Activated CD8-positive, alpha-beta memory T cell treated with anti-CD3 and anti-CD28 coated beads, Interleukin-2, amount 50 U/mL, for 1 hour (primary cell): ENCODE measurements around the gene TNFSF13.
A peak's percentile ranks its signal among the peaks of the same experiment; 100 is the strongest.

Experiments
- DNase-seq: peaks from one replicate; pipeline ENCODE4 v3.0.0-alpha.2; 2020; ENCODE audit errors: extremely low read depth

TNFSF13 gene

DNA sequence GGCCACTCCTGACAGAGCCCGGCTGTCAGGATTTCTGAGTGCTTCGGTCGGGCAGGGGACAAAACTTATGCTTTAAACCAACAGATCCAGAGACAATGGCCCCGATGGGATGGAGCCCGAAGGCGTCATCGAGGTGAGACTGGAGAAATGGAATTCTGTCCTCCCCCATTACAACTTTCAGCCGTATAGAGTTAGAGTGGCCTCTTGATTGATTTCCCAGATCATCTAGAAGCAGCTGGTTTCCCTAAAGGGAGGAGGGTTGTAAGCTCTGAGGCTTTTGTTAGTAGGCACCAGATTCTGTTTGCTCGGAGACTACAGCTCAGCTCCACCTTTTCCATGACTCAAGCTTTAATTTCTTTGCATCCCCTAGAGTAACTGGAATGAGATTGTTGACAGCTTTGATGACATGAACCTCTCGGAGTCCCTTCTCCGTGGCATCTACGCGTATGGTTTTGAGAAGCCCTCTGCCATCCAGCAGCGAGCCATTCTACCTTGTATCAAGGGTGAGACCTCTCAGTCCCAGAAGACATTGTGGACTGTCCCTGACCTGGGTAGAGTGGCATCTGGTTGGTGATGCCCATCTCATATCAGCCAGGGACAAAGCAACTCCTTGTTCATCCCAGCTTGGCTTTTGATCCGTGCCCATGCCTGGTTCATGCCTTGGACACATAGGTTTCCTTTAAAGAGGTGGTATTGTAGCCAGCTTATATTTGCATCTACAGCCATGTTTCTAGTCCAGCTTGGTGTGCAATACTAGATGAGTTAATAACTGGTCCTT is 15.8 kb downstream of the TNFSF13 start:
- no peak for DNase-seq

DNA sequence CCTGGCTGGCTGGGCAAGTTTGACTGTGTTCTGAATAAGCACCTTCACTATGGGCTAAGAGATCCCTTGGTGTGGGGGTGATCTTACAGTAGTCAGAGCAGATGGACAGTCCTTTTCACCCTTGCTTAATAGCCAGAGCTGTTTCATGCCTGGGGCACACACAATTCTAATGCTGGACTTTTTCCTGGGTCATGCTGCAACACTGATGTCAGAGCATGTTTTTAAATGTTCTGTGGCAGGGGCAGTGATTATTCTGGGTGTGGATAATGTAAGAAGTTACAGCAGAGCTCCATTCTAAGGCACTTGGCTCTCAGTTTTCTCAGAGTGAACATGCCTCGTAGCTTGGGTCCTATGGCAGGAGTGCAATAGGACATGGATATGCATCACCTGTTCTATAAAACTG is 16.9 kb downstream of the TNFSF13 start:
- DNase-seq, result no peak

DNA sequence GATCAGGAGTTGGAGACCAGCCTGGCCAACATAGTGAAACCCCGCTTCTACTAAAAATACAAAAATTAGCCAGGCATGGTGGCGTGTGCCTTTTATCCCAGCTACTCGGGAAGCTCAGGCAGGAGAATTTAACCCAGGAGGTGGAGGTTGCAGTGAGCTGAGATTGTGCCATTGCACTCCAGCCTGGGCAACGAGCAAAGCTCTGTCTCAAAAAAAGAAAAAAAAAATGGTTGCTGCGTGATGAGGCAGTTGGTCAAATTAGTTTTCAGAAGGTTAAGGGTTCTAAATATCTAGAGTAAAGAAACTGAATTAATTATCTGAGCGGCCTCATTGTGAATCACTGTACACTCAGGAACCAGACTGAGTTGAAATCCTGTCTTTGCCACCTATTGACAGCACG is 17.4 kb downstream of the TNFSF13 start:
- DNase-seq, result no peak

DNA sequence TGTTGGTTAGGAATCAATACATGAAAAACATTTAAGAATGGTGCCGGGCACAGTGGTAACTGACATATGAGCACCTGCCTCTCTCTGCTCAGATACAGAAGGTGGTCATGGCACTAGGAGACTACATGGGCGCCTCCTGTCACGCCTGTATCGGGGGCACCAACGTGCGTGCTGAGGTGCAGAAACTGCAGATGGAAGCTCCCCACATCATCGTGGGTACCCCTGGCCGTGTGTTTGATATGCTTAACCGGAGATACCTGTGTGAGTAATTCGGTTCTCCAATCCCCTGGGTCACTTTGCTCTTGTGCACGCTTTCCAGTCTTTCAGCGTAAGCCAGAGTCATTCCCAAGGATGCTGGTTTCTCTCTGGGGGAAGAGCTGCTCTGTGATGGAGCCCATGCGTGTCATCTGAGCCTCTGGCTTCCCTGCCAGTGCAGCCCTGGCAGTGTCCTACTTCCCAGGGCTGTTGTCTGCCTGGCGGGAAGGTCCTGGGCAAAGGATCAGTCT is 17.9 kb downstream of the TNFSF13 start:
- no peak for DNase-seq

DNA sequence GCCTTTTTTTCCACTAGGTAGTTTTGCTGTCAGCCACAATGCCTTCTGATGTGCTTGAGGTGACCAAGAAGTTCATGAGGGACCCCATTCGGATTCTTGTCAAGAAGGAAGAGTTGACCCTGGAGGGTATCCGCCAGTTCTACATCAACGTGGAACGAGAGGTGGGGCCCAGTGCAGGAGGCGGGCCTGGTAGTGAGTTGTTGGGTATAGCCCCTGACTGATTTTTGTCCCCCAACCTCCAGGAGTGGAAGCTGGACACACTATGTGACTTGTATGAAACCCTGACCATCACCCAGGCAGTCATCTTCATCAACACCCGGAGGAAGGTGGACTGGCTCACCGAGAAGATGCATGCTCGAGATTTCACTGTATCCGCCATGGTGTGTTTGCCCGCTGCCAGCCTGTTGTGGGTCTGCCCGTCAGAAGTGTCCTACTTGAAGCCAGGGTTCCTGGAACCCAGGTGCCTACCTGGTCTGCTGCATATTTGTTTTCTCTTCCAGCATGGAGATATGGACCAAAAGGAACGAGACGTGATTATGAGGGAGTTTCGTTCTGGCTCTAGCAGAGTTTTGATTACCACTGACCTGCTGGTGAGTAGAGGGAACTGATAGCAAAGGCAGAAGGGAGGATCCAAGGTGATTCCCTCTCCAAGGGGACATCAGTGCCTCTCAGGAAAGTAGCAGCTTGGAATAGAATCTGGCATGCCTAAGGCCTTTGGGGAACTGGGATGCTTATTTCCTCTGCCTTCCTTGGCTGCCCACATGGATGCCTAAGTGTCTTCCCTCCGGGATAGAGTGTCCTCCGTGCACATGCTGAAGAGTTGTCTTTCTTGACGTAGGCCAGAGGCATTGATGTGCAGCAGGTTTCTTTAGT is 19.0 kb downstream of the TNFSF13 start:
- DNase-seq, result no peak

DNA sequence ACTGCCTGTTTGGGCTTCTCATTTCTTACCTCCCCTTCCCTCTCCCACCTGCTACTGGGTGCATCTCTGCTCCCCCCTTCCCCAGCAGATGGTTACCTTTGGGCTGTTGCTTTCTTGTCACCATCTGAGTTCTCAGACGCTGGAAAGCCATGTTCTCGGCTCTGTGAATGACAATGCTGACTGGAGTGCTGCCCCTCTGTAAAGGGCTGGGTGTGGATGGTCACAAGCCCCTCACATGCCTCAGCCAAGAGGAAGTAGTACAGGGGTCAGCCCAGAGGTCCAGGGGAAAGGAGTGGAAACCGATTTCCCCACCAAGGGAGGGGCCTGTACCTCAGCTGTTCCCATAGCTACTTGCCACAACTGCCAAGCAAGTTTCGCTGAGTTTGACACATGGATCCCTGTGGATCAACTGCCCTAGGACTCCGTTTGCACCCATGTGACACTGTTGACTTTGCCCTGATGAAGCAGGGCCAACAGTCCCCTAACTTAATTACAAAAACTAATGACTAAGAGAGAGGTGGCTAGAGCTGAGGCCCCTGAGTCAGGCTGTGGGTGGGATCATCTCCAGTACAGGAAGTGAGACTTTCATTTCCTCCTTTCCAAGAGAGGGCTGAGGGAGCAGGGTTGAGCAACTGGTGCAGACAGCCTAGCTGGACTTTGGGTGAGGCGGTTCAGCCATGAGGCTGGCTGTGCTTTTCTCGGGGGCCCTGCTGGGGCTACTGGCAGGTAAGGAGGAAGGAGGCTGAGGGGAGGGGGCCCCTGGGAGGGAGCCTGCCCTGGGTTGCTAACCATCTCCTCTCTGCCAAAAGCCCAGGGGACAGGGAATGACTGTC is 20.7 kb downstream of the TNFSF13 start, which contains the start of gene CD68:
Gene CD68, plus strand, starts transcription at position 638 of the 833 bp plus-strand sequence. Its CDS starts 40 bp downstream, at position 678.
- DNase-seq, result no peak

DNA sequence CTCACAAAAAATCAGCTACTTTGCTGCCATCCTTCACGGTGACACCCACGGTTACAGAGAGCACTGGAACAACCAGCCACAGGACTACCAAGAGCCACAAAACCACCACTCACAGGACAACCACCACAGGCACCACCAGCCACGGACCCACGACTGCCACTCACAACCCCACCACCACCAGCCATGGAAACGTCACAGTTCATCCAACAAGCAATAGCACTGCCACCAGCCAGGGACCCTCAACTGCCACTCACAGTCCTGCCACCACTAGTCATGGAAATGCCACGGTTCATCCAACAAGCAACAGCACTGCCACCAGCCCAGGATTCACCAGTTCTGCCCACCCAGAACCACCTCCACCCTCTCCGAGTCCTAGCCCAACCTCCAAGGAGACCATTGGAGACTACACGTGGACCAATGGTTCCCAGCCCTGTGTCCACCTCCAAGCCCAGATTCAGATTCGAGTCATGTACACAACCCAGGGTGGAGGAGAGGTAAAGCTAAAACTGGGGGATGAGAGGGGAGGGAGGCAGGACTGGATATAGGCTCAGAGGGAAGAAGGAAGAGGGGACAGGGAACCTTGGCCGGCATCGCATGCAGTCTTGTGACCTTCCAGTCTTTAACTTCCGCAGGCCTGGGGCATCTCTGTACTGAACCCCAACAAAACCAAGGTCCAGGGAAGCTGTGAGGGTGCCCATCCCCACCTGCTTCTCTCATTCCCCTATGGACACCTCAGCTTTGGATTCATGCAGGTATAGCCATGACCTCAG is 21.5 kb downstream of the TNFSF13 start:
- no peak for DNase-seq

DNA sequence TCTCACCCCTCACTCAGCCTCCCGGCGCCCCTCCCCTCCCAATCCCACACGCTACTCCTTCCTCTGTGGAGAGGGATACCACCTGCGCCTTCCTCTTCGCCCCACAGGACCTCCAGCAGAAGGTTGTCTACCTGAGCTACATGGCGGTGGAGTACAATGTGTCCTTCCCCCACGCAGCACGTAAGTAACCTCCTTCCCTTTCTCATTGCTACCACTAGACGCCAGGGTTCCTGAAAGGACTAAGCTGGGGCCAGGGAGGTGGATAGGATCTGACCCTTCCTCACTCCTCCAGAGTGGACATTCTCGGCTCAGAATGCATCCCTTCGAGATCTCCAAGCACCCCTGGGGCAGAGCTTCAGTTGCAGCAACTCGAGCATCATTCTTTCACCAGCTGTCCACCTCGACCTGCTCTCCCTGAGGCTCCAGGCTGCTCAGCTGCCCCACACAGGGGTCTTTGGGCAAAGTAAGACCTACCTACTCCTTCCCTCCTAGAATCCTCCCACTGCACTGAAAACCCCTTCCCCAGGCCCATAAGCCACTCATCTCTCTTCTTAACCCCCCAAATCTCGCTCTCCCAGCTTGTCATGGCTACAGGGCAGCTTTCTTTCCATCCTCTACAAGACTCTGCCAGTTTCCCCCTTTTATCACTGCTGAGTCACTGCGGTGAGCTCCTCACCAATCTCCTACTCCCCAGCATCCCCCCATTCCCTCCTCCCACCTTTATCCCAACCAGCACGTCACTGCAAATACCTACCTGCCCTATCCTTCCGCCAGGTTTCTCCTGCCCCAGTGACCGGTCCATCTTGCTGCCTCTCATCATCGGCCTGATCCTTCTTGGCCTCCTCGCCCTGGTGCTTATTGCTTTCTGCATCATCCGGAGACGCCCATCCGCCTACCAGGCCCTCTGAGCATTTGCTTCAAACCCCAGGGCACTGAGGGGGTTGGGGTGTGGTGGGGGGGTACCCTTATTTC is 22.3 kb downstream of the TNFSF13 start:
- no peak for DNase-seq

DNA sequence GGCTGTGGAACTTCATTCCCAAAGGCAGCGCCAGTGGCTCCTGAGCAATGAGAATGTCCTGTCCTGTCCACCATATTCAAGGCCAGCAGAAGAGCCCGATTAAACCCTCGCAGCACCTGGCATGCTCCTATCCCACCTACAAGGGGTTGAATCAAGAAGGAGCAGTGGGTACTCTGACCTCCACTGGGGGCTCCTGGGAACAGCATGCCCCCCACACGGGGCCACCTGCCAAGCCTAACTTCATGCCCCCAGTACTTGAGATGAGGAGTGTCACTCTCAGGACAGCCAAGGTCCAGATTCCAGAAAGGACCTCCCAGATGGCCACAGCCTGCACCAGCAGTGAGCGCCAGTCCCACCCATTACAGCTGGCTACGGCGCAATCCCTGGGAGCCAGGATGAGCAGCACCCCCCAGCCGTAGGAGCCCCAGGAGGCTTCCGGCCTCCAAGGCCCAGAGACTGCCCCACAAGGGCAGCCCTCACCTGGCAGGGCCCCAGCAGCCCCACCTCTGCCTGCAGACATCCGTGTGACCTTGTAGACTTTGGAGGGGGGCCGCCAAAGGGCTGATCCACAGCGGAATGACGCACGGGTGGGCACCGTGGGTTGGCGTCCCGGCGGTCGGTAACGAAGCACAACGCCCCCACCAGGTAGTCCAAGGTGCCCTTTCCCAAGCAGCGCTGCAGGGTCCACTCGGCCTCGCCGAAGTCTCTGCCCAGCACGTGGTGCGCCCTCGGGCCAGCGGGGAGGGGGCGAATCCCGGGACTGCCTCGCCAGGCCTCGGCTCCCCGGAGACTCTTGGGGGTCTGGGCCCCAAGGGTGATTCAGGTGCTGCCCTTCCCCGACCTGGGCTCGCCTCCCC is 24.1 kb downstream of the TNFSF13 start:
- no peak for DNase-seq

DNA sequence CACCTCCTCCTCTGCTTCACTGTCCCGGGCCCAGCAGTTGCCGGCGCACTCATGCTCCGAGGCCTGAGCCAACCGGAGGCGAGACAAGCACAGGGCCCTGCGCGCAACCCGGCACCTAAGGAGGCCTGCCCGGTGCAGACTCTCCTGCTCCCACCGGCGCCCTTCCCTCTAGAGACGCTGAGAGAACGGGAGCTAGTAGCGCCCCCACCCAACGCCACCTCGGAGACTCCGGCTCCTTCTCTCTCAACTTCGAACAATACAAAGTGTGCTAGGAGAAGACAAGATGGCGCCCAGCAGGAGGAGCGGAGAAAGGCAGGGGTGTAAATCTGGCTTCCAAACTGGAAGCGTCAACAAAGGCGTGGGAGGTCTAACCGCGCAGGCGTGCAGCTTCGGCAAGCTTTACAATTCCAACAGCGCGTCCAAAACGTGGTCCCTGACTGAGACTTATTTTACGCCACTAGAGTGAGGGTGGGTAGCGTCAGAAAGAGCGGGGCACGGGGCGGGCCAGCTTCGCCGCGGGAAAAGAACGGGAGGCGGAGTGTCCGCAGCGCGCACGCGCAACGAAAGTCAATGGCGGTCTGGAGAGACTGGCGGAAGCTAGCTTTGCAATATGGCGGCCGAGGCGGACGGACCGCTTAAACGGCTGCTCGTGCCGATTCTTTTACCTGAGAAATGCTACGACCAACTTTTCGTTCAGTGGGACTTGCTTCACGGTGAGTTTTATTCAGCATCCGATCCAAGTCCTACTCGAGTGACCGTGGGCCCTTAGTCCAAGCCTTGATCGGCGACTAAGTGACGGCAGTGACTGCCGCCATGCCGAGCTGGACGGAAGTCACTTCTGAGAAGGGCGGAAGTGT is 24.9 kb downstream of the TNFSF13 start, which contains the start of gene MPDU1:
Gene MPDU1, plus strand, starts transcription at position 600 of the 857 bp plus-strand sequence. Its CDS starts 11 bp downstream, at position 611.
- DNase-seq, result peak; percentile 82

DNA sequence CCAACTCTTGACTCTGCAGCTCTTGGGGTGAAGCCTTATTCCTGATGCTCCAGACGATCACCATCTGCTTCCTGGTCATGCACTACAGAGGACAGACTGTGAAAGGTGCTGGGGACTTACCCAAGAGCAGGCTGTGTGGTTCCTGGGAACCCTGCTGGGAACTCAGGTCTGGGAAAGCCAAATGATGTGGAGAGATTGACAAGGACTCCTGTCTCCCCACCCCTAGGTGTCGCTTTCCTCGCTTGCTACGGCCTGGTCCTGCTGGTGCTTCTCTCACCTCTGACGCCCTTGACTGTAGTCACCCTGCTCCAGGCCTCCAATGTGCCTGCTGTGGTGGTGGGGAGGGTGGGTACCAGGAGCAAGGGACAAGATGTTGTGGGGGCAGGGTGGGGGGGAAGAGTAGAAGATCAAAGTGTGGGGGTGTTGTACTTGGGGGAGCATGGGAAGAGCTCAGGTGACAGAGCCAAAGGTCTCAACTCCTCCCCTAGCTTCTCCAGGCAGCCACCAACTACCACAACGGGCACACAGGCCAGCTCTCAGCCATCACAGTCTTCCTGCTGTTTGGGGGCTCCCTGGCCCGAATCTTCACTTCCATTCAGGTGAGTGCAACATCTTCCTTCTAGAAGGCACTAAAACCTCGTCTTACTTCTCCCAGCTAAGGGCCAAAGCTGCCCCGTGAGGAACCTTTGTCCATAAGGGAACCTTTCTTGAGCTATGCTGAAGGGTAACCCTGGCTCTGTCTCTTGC is 28.3 kb downstream of the TNFSF13 start:
- no peak for DNase-seq

DNA sequence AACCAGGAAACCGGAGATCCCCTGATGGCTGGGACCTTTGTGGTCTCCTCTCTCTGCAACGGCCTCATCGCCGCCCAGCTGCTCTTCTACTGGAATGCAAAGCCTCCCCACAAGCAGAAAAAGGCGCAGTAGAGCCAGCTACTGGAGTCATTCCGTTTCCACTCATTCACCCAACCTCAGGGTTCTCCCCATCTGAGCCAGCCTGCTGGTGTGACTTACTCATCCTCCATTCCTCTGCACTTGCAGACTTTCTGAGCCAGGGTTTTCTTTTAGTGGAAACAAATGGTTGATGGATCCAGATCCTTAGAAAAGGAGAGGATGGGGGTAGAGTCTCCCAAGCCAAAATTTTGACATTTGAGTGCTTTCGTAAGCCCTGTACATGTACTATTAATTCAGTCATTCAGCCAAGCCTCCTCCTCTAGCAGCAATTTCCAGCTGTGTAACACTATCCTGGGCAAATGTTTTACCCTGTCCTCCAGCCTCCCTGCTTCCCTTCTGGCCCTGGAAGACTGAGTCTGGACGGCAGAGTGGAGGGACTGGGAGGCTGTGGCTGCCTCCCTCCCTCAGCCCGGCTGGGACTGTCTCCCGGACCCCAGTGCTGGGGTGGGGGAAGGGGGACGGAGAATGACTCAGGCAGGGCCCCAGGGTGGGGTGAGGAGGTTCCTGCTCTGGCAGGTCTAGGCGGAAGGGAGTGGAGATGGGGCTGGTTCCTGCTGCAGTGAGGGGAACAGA is 29.0 kb downstream of the TNFSF13 start:
- no peak for DNase-seq

DNA sequence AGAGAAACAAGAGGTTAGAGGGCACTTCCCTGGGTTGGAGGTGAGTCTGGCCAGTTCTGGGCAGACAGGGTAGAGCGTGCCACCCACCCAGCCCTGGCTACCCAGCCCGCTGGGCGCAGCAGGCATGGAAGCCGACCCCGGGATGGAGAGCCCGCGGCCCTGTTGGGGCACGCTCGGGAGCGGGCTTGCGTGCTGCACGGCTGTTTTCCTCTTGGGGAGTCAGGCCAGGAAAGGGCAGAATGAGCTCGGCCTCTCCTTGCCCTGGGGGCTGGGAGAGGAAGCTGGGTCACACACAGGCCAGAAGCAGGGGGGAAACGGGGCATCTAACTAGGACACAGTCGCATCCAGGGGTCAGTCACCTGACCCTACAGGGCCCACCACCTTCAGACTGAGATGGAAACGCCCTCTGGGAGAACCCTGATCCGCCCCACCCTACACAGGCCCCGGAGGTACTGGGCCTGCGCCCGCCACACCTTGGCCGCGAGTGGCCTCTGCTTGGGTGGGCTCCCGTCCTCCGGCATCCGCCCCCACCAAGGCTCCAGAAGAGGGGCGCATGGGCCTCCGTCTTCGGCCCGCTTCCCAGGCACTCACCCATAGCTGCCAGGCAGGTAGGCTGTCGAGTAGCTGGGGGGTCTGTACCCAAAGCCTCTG is 30.1 kb downstream of the TNFSF13 start:
- no peak for DNase-seq

DNA sequence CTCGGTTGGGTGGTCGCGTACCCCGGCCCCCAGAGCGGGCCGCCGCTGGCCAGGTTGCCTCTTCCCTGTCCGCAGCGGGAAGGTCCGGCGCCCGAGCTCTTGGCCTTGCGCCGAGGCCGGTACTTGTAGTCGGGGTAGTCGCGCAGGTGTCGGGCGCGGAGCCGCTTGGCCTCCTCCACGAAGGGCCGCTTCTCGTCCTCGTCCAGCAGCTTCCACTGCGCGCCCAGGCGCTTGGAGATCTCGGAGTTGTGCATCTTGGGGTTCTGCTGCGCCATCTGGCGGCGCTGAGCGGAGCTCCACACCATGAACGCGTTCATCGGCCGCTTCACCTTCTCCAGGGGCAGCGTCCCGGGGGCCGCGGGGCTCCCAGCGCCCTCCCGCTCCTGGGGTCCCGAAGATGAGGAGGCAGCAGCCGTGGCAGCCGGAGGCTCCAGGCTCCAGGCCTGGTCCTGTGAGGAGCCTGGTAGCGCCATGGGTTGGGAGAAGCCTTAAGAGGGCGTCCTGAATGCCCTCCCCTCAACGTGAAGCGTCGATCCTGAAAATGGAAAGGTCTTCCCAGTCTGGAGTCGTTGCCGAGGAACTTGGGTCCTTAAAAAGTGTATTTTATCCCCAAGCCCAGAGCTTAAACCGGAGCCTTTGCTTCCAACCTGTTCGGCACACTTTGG is 30.8 kb downstream of the TNFSF13 start:
- no peak for DNase-seq
